ENCODE results near the gene PHACTR1. TPM values are rescaled to one million over a fixed set of nuclear protein-coding genes. Genes with fewer than 3 reads are reported as not detected.

Gene PHACTR1
- total and polyA plus RNA-seq, 9 of the 15 experiments (the other 6 are each of a cell fraction or from before 2014, with no cell fraction given): 11.5 to 32.6 (median 22.0) TPM

GRCh38 chr6:13305791-13306190, 589.2 kb downstream of the PHACTR1 start:
- in situ Hi-C loops (cut with MboI): no loop called here
- H3K9me1 ChIP-seq (ENCODE audit: control insufficient read depth, insufficient read depth, low read length): no peaks in the 10 kb centered on the region
- POLR2A ChIA-PET: no interaction called here
- H4K20me1 ChIP-seq (replicated peaks; ENCODE audit: control insufficient read depth, insufficient read depth, low read length): no peaks in the 10 kb centered on the region
- TF ChIP-seq ZKSCAN8 (CRISPR knock-in tag; IDR thresholded peaks at IDR 0.05) (no peak), ASH1L (IDR thresholded peaks at IDR 0.05; ENCODE audit: borderline replicate concordance, low read depth, partially characterized antibody) (no peak), SMARCC2 (IDR thresholded peaks at IDR 0.05; ENCODE audit: low read depth) (no peak), HNRNPL (IDR thresholded peaks at IDR 0.05; ENCODE audit: low read depth, low read length) (no peak), ESRRB (CRISPR knock-in tag; IDR thresholded peaks at IDR 0.05; ENCODE audit: borderline replicate concordance) (no peak), ESRRA (IDR thresholded peaks at IDR 0.05; ENCODE audit: borderline replicate concordance, low read depth) (no peak), ZNF347 (CRISPR knock-in tag; IDR thresholded peaks at IDR 0.05; ENCODE audit: low read depth) (no peak), BACH1 (tag; IDR thresholded peaks at IDR 0.05) (no peak), ZNF436 (CRISPR knock-in tag; IDR thresholded peaks at IDR 0.05) (no peak)
- TF ChIP-seq, protein P1, sequence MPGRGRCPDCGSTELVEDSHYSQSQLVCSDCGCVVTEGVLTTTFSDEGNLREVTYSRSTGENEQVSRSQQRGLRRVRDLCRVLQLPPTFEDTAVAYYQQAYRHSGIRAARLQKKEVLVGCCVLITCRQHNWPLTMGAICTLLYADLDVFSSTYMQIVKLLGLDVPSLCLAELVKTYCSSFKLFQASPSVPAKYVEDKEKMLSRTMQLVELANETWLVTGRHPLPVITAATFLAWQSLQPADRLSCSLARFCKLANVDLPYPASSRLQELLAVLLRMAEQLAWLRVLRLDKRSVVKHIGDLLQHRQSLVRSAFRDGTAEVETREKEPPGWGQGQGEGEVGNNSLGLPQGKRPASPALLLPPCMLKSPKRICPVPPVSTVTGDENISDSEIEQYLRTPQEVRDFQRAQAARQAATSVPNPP (IDR thresholded peaks at IDR 0.05; ENCODE audit: borderline replicate concordance, insufficient read depth, insufficient read length): no peak
- WGBS (ENCODE audit: insufficient coverage, low coverage, missing lambda C conversion rate): 100% methylated on average over 1 of the region's 1 CpG
- H3K9me3 ChIP-seq (replicated peaks; ENCODE audit: control insufficient read depth, insufficient read depth, low read depth, low read length): no peaks in the 10 kb centered on the region
- peaks cover 80% of the 10 kb centered on the region for H3K36me3 ChIP-seq (ENCODE audit: control insufficient read depth, insufficient read depth, low read length)
- H3K9ac ChIP-seq (ENCODE audit: insufficient read depth in 1 of 2, low read depth in 2 of 2, low read length in 2 of 2): no peak overlapping the region
- no peaks in the 10 kb centered on the region for H3K79me2 ChIP-seq (ENCODE audit: control insufficient read depth, insufficient read depth, low read length)
- no peak overlapping the region for H3K4me2 ChIP-seq (ENCODE audit: insufficient read depth, low read length)
- FAIRE-seq (no peak), ATAC-seq (no peak), DNase-seq (ENCODE audit: extremely low read depth in 1 of 4, low spot score in 3 of 4) (no peak)
- intact Hi-C loops (cut with micrococcal nuclease): no loop called here
- peaks cover 7 to 33% of the 10 kb centered on the region in 2 experiments; a peak in 4 of 5 replicates for H3K4me1 ChIP-seq (replicated peaks in 1 of 2; ENCODE audit: control insufficient read depth in 2 of 2, insufficient read depth in 2 of 2, low read length in 2 of 2)
- H3K4me3 ChIP-seq: no peak overlapping the region
- H3K27me3 ChIP-seq (ENCODE audit: control insufficient read depth in 2 of 2, insufficient read depth in 2 of 2, low read length in 2 of 2): no peaks in the 10 kb centered on the region
- no peak overlapping the region for H2AFZ ChIP-seq (ENCODE audit: low read depth, low read length)
- no peak overlapping the region for H3K27ac ChIP-seq (ENCODE audit: extremely low read depth, low read depth, low read length)
- BruUV-seq (replicated peaks): no TSS peak
- CTCF ChIA-PET (ENCODE audit: low intra/inter-chr PET ratio): no interaction called here
